MCF 10A (cell line): ENCODE results near the gene HIGD2A. TPM values are rescaled to one million over a fixed set of nuclear protein-coding genes. Genes with fewer than 3 reads are reported as not detected.

Source experiments
- BruUV-seq: library from RNA; stranded (reverse); fragments of 400-500 nt; replicated peaks from 2 replicates; lab custom pipeline; 2021; lab: Mats Ljungman, UMichigan
- CTCF ChIA-PET: fragments of 300-600 bp; sonication (Branson Sonifier 250); formaldehyde crosslinking; extraction: SDS; loops from one replicate; lab custom pipeline; 2021; ENCODE audit warnings: antibody characterized with exemption, inconsistent platforms; lab: Yijun Ruan, JAX
- POLR2A ChIA-PET: fragments of 300-600, 350-650 bp; sonication (Branson Sonifier 250); formaldehyde crosslinking; extraction: SDS; loops from one replicate; lab custom pipeline; 2020; ENCODE audit warnings: antibody characterized with exemption, inconsistent platforms; lab: Yijun Ruan, JAX
- DNase-seq: peaks from one replicate; pipeline ENCODE4 v3.0.0-alpha.2; 2018; ENCODE audit not compliant: unreplicated experiment
- H3K27ac Mint-ChIP-seq: one replicate; pipeline ENCODE4 v1.8.0; 2022; ENCODE audit warnings: mild to moderate bottlenecking, low read depth, mixed read lengths; ENCODE audit not compliant: unreplicated experiment
- H3K27me3 Mint-ChIP-seq: one replicate; pipeline ENCODE4 v1.8.0; 2022; ENCODE audit warnings: mixed read lengths; ENCODE audit not compliant: insufficient read depth, unreplicated experiment
- H3K36me3 Mint-ChIP-seq: one replicate; pipeline ENCODE4 v1.8.0; 2022; ENCODE audit warnings: mild to moderate bottlenecking, moderate library complexity, mixed read lengths; ENCODE audit not compliant: insufficient read depth, unreplicated experiment
- H3K4me1 Mint-ChIP-seq: one replicate; pipeline ENCODE4 v1.8.0; 2022; ENCODE audit warnings: mixed read lengths; ENCODE audit not compliant: insufficient read depth, unreplicated experiment
- H3K4me3 Mint-ChIP-seq: one replicate; pipeline ENCODE4 v1.8.0; 2022; ENCODE audit warnings: mild to moderate bottlenecking, moderate library complexity, mixed read lengths; ENCODE audit not compliant: unreplicated experiment
- H3K9me3 Mint-ChIP-seq: one replicate; pipeline ENCODE4 v1.8.0; 2022; ENCODE audit warnings: mixed read lengths; ENCODE audit not compliant: unreplicated experiment
- intact Hi-C: fragments of 100-400 bp; cut with micrococcal nuclease; formaldehyde crosslinking; loops from 2 replicates; pipeline ENCODE4 v1.14.1; 2022
- total RNA-seq: library from RNA; stranded (reverse); gene quantifications from 2 replicates; pipeline ENCODE4 v1.2.3, GENCODE V29; 2022
- TF ChIP-seq, protein P1 (sequence below): fragments of 200-600 bp; IDR thresholded peaks from one replicate; pipeline ENCODE4 v1.8.0; 2022; ENCODE audit warnings: antibody characterized with exemption, mild to moderate bottlenecking; ENCODE audit not compliant: unreplicated experiment

Gene HIGD2A
- total RNA-seq, 1 experiment from 2014 or later: 196 TPM

DNA sequence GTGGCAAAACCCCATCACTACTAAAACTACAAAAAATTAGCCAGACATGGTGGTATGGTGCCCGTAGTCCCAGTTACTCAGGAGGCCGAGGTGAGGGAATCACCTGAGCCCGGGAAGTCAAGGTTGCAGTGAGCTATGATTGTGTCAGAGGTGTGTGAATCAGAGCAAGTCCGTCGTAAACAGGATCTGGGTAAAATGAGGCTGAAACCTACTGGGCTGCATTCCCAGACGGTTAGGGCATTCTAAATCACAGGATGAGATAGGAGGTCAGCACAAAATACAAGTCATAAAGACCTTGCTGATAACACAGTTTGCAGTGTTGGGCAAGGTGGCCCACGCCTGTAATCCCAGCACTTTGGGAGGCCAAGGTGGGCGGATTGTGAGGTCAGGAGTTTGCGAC is 29.7 kb downstream of the HIGD2A start:
- H3K27me3 Mint-ChIP-seq: no peaks in the 10 kb centered on the region
- H3K36me3 Mint-ChIP-seq: peaks cover 4% of the 10 kb centered on the region
- peaks cover 30% of the 10 kb centered on the region for H3K4me1 Mint-ChIP-seq
- H3K4me3 Mint-ChIP-seq: no peak overlapping the region
- no TSS peak for BruUV-seq
- CTCF ChIA-PET: interaction anchor here (0.6 to 6.3 kb wide), 20 partner anchors 8 to 242 kb away, joined by 3 to 83 read pairs (median 4); partner anchors contain the start of genes FAF2 and RNF44
- DNase-seq: peak; percentile 72
- POLR2A ChIA-PET: interaction anchor here (0.8 to 4.8 kb wide), 13 partner anchors 11 to 229 kb away, joined by 3 to 134 read pairs (median 14); partner anchors contain the start of genes FAF2, RNF44 and TSPAN17
- peaks cover 7% of the 10 kb centered on the region for H3K9me3 Mint-ChIP-seq
- intact Hi-C loops: loop anchor here (5.0 kb wide), 1 partner anchor 139 kb away; no protein-coding TSS in a partner anchor
- H3K27ac Mint-ChIP-seq: peak overlapping the region; percentile 77
- TF ChIP-seq, protein P1, sequence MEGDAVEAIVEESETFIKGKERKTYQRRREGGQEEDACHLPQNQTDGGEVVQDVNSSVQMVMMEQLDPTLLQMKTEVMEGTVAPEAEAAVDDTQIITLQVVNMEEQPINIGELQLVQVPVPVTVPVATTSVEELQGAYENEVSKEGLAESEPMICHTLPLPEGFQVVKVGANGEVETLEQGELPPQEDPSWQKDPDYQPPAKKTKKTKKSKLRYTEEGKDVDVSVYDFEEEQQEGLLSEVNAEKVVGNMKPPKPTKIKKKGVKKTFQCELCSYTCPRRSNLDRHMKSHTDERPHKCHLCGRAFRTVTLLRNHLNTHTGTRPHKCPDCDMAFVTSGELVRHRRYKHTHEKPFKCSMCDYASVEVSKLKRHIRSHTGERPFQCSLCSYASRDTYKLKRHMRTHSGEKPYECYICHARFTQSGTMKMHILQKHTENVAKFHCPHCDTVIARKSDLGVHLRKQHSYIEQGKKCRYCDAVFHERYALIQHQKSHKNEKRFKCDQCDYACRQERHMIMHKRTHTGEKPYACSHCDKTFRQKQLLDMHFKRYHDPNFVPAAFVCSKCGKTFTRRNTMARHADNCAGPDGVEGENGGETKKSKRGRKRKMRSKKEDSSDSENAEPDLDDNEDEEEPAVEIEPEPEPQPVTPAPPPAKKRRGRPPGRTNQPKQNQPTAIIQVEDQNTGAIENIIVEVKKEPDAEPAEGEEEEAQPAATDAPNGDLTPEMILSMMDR: no peak

DNA sequence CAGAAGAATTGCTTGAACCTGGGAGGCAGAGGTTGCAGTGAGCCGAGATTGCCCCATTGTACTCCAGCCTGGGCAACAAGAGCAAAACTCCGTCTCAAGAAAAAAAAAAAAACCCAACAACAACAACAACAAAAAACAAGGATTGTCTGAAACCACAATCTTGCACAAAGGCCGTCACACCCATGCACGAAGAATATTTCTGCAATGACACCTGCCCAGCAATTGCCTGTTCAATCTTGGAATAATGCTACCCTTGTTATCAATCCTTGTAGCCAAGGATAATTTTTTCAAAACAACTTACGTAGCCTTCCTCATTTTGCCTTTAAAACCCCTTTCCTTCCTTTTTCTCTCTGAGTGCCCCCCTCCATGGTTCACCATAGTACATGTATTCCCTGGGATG is 31.5 kb downstream of the HIGD2A start:
- Mint-ChIP-seq H3K4me3 (no peak overlapping the region), H3K27ac (no peak overlapping the region), H3K27me3 (no peaks in the 10 kb centered on the region), H3K36me3 (no peaks in the 10 kb centered on the region), H3K4me1 (peaks cover 13% of the 10 kb centered on the region), H3K9me3 (peaks cover 7% of the 10 kb centered on the region)
- TF ChIP-seq, protein P1: no peak
- no TSS peak for BruUV-seq
- intact Hi-C loops: no loop called here
- ChIA-PET CTCF (interaction anchor here (0.5 to 1.0 kb wide), 2 partner anchors 10 to 150 kb away, joined by 3 read pairs; no protein-coding TSS in a partner anchor), POLR2A (interaction anchor here (1.1 to 2.6 kb wide), 2 partner anchors 10 to 28 kb away, joined by 3 to 18 read pairs; partner anchors contain the start of gene FAF2)
- DNase-seq: no peak

DNA sequence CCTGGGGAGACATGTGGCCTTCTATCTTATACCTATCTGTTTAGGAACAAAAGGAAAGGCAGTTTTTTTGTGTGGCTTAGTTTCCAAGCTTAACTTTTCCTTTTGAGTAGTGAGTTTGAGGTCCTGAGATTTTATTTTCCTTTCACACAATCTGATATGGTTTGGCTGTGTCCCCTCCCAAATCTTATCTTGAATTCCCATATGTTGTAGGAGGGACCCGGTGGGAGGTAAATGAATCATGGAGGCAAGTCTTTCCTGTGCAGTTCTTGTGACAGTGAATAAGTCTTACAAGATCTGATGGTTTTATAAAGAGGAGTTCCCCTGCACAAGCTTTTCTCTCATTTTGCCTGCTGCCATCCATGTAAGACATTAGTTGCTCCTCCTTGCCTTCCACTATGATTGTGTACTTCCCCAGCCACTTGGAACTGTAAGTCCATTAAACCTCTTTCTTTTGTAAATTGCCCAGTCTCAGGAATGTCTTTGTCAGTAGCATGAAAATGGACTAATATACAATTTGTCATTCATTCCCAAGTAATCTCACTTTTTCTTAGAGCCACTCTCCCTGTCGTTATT is 32.5 kb downstream of the HIGD2A start:
- H3K27me3 Mint-ChIP-seq: no peaks in the 10 kb centered on the region
- no peaks in the 10 kb centered on the region for H3K36me3 Mint-ChIP-seq
- CTCF ChIA-PET: interaction anchor here (0.6 to 1.2 kb wide), 5 partner anchors 9 to 1472 kb away, joined by 3 to 6 read pairs (median 3); no protein-coding TSS in a partner anchor
- DNase-seq: no peak
- H3K27ac Mint-ChIP-seq: no peak overlapping the region
- intact Hi-C loops: no loop called here
- peaks cover 7% of the 10 kb centered on the region for H3K9me3 Mint-ChIP-seq
- no TSS peak for BruUV-seq
- TF ChIP-seq, protein P1: no peak
- no peak overlapping the region for H3K4me3 Mint-ChIP-seq
- POLR2A ChIA-PET: interaction anchor here (1.1 to 2.6 kb wide), 2 partner anchors 9 to 27 kb away, joined by 3 to 18 read pairs; partner anchors contain the start of gene FAF2
- H3K4me1 Mint-ChIP-seq: peaks cover 8% of the 10 kb centered on the region

DNA sequence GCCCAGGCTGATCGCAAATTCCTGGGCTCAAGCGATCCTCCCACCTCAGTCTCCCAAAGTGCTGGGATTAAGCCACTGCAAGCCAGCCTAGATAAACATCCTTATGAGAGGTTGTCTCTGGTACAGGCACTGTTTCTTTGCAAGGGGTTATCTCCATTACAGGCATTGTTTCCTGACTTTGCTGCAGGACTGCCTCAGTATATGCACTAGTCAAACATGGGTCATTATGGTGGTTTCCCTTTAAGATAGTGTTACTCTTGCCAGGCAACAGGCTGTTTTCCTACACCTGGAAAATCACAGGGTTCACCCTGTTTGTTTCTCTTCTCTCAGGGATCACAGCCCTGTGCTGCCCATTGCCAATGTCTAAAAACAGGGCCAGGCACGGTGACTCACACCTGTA is 35.6 kb downstream of the HIGD2A start:
- H3K4me3 Mint-ChIP-seq: no peak overlapping the region

More for the DNA sequence above, 35.6 kb downstream of the HIGD2A start:
- no TSS peak for BruUV-seq
- H3K4me1 Mint-ChIP-seq: peaks cover 11% of the 10 kb centered on the region
- TF ChIP-seq, protein P1: no peak
- peaks cover 7% of the 10 kb centered on the region for H3K9me3 Mint-ChIP-seq
- ChIA-PET CTCF (interaction anchor here (1.5 to 2.1 kb wide), 2 partner anchors 11 to 22 kb away, joined by 4 to 5 read pairs; no protein-coding TSS in a partner anchor), POLR2A (interaction anchor here (1.6 kb wide), 1 partner anchor 23 kb away, joined by 5 read pairs; no protein-coding TSS in a partner anchor)
- H3K36me3 Mint-ChIP-seq: no peaks in the 10 kb centered on the region
- no peaks in the 10 kb centered on the region for H3K27me3 Mint-ChIP-seq
- H3K27ac Mint-ChIP-seq: no peak overlapping the region
- intact Hi-C loops: no loop called here
- DNase-seq: no peak
